SK-N-SH (cell line): ENCODE results near the gene RAD51B.

ENCODE experiments used
- EZH2phosphoT487 ChIP-seq: fragments of 200-600 bp; sonication (generic); IDR thresholded peaks from 2 replicates; pipeline ENCODE4 v1.6.1; 2017; ENCODE audit warnings: low read depth, mixed run types, mild to moderate bottlenecking, antibody characterized with exemption, moderate library complexity, borderline replicate concordance
- FOXJ3 ChIP-seq: sonication (generic); formaldehyde crosslinking; IDR thresholded peaks from 2 replicates; pipeline ENCODE4 v1.5.1; 2020; ENCODE audit warnings: mild to moderate bottlenecking, missing genetic modification reagents
- GATA2 ChIP-seq: sonication (generic); formaldehyde crosslinking; IDR thresholded peaks from 2 replicates; pipeline ENCODE4 v1.5.0; 2020; ENCODE audit warnings: mild to moderate bottlenecking, missing genetic modification reagents
- JUND ChIP-seq: IDR thresholded peaks from 2 replicates; pipeline ENCODE4 v1.4.0; 2012
- POLR2AphosphoS5 ChIP-seq: IDR thresholded peaks from 2 replicates; pipeline ENCODE4 v1.6.1; 2012; ENCODE audit warnings: low read depth, low read length
- RXRA ChIP-seq: IDR thresholded peaks from 2 replicates; pipeline ENCODE4 v1.4.0; 2012; ENCODE audit warnings: low read depth, mild to moderate bottlenecking, borderline replicate concordance
- SIN3A ChIP-seq: IDR thresholded peaks from 2 replicates; pipeline ENCODE4 v1.6.1; 2012; ENCODE audit warnings: low read depth, mild to moderate bottlenecking, low read length, moderate library complexity, borderline replicate concordance
- TEAD4 ChIP-seq: IDR thresholded peaks from 2 replicates; pipeline ENCODE4 v1.4.0; 2012; ENCODE audit warnings: mild to moderate bottlenecking, borderline replicate concordance; ENCODE audit not compliant: insufficient read depth
- TF ChIP-seq, protein P1 (sequence below): fragments of 200-600 bp; sonication (generic); IDR thresholded peaks from 2 replicates; pipeline ENCODE4 v1.6.1; 2017; ENCODE audit warnings: antibody characterized with exemption, mild to moderate bottlenecking, moderate library complexity
- TF ChIP-seq, protein P2 (sequence below): IDR thresholded peaks from 2 replicates; pipeline ENCODE4 v1.4.0; 2012; ENCODE audit warnings: low read depth

DNA sequence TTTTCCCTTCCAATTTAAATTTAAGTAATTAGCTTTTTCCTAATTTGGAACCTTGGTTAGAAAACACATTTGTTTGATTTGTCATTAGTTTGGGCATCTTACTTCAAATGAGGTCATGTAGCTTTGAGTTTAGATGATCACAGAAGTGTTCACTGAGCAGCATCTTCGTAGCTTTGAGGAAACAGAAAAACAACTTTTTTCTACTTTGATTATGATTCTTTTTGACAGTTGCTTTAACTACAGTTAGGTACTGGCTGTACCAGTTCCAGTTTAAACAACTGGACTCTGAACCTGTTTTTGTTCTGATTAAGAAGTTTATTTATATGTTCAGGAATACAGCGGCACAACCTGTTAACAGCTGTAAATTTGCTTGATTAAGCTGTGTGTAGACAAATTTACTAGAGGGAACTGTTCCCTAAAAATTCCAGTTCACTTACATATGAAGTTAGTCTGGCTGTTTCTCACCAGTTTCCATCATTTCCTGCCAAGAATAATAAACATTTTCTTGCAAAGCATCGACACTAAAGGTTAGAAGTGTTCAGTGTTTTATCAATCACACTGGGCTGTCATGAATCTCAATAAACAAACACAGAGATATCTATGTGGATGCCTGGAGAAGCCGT lies 191.9 kb downstream of the RAD51B start:
- TF ChIP-seq POLR2AphosphoS5 = no peak
- TF ChIP-seq TEAD4 = no peak
- TF ChIP-seq, protein P1, sequence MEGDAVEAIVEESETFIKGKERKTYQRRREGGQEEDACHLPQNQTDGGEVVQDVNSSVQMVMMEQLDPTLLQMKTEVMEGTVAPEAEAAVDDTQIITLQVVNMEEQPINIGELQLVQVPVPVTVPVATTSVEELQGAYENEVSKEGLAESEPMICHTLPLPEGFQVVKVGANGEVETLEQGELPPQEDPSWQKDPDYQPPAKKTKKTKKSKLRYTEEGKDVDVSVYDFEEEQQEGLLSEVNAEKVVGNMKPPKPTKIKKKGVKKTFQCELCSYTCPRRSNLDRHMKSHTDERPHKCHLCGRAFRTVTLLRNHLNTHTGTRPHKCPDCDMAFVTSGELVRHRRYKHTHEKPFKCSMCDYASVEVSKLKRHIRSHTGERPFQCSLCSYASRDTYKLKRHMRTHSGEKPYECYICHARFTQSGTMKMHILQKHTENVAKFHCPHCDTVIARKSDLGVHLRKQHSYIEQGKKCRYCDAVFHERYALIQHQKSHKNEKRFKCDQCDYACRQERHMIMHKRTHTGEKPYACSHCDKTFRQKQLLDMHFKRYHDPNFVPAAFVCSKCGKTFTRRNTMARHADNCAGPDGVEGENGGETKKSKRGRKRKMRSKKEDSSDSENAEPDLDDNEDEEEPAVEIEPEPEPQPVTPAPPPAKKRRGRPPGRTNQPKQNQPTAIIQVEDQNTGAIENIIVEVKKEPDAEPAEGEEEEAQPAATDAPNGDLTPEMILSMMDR = no peak
- no peak for TF ChIP-seq GATA2
- TF ChIP-seq SIN3A = no peak
- TF ChIP-seq, protein P2, sequence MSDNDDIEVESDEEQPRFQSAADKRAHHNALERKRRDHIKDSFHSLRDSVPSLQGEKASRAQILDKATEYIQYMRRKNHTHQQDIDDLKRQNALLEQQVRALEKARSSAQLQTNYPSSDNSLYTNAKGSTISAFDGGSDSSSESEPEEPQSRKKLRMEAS = no peak
- no peak for TF ChIP-seq FOXJ3
- TF ChIP-seq EZH2phosphoT487 = no peak
- 0 out of 2 replicates have a peak, but pooled peaks have one; percentile 5 for TF ChIP-seq JUND
- TF ChIP-seq RXRA = no peak
